HEK293T (cell line): ENCODE results near the gene ESRP2.
A peak's percentile ranks its signal among the peaks of the same experiment; 100 is the strongest.

Source experiments
- CTCF ChIA-PET: fragments of 350-600 bp; formaldehyde crosslinking; extraction: SDS; loops from one replicate; lab custom pipeline; 2021; ENCODE audit warnings: antibody characterized with exemption, inconsistent platforms; lab: Yijun Ruan, JAX
- POLR2A ChIA-PET: fragments of 350-600 bp; formaldehyde crosslinking; extraction: SDS; loops from one replicate; lab custom pipeline; 2020; ENCODE audit warnings: antibody characterized with exemption, inconsistent platforms; lab: Yijun Ruan, JAX
- DNase-seq: peaks from one replicate; pipeline ENCODE4 v3.0.0; 2012; ENCODE audit warnings: mixed read lengths; ENCODE audit errors: extremely low spot score
- ARNT ChIP-seq: fragments of 450-650 bp; IDR thresholded peaks from 2 replicates; pipeline ENCODE4 v1.6.1; 2017; ENCODE audit warnings: mild to moderate bottlenecking
- BHLHE40 ChIP-seq: fragments of 450-650 bp; IDR thresholded peaks from 2 replicates; pipeline ENCODE4 v1.6.1; 2016; ENCODE audit warnings: mild to moderate bottlenecking, moderate library complexity, borderline replicate concordance
- CTBP1 ChIP-seq: fragments of 450-650 bp; IDR thresholded peaks from 2 replicates; pipeline ENCODE4 v1.6.1; 2016; ENCODE audit warnings: borderline replicate concordance
- ELF4 ChIP-seq: fragments of 450-650 bp; IDR thresholded peaks from 2 replicates; pipeline ENCODE4 v1.6.1; 2017; ENCODE audit warnings: antibody characterized with exemption
- FOXA1 ChIP-seq: fragments of 450-650 bp; IDR thresholded peaks from 2 replicates; pipeline ENCODE4 v1.6.1; 2016; ENCODE audit warnings: mild to moderate bottlenecking
- FOXK2 ChIP-seq: fragments of 450-650 bp; IDR thresholded peaks from 2 replicates; pipeline ENCODE4 v1.6.1; 2016; ENCODE audit warnings: mild to moderate bottlenecking
- FOXM1 ChIP-seq: fragments of 450-650 bp; IDR thresholded peaks from 2 replicates; pipeline ENCODE4 v1.6.1; 2017; ENCODE audit warnings: mild to moderate bottlenecking, borderline replicate concordance
- HDGF ChIP-seq: fragments of 450-650 bp; IDR thresholded peaks from 2 replicates; pipeline ENCODE4 v1.6.1; 2017; ENCODE audit warnings: antibody characterized with exemption, borderline replicate concordance
- L3MBTL2 ChIP-seq: fragments of 450-650 bp; conservative IDR thresholded peaks from 2 replicates; pipeline ENCODE4 v1.6.1; 2016; ENCODE audit warnings: mild to moderate bottlenecking
- LEF1 ChIP-seq: fragments of 450-650 bp; IDR thresholded peaks from 2 replicates; pipeline ENCODE4 v1.6.1; 2017; ENCODE audit warnings: mild to moderate bottlenecking, borderline replicate concordance
- NFRKB ChIP-seq: fragments of 450-650 bp; IDR thresholded peaks from 2 replicates; pipeline ENCODE4 v1.6.1; 2016; ENCODE audit warnings: mild to moderate bottlenecking, moderate library complexity
- PKNOX1 ChIP-seq: fragments of 450-650 bp; IDR thresholded peaks from 2 replicates; pipeline ENCODE4 v1.6.1; 2016
- SP1 ChIP-seq: fragments of 450-650 bp; IDR thresholded peaks from 2 replicates; pipeline ENCODE4 v1.6.1; 2017
- SUZ12 ChIP-seq: fragments of 450-650 bp; IDR thresholded peaks from 2 replicates; pipeline ENCODE4 v1.6.1; 2016; ENCODE audit warnings: mild to moderate bottlenecking
- TARDBP ChIP-seq: fragments of 450-650 bp; IDR thresholded peaks from 2 replicates; pipeline ENCODE4 v1.6.1; 2016
- ZNF384 ChIP-seq: fragments of 450-650 bp; IDR thresholded peaks from 2 replicates; pipeline ENCODE4 v1.6.1; 2016

Gene ESRP2

GRCh38 chr16:68265078-68265920, 29.4 kb upstream of the ESRP2 start:
- POLR2A ChIA-PET: interaction anchor here (1.1 to 3.6 kb wide), 2 partner anchors 20 to 46 kb away, joined by 3 to 35 read pairs; partner anchors contain the start of genes PLA2G15, PRMT7 and SLC7A6OS
- TF ChIP-seq LEF1 (no peak), L3MBTL2 (no peak), FOXK2 (no peak), PKNOX1 (no peak)
- peak; percentile 32 for DNase-seq
- CTCF ChIA-PET: interaction anchor here (2.2 kb wide), 1 partner anchor 63 kb away, joined by 28 read pairs; no protein-coding TSS in a partner anchor

- POLR2A ChIA-PET: interaction anchor here (0.7 to 3.6 kb wide), 17 partner anchors 9 to 242 kb away, joined by 3 to 35 read pairs (median 4); partner anchors contain the start of genes DDX28, DUS2, PLA2G15 and PRMT7
- CTCF ChIA-PET: interaction anchor here (0.6 to 2.2 kb wide), 19 partner anchors 8 to 257 kb away, joined by 3 to 28 read pairs (median 4); partner anchors contain the start of genes PLA2G15, PRMT7 and SLC7A6OS
- TF ChIP-seq ARNT (0 out of 2 replicates have a peak, but pooled peaks have one; percentile 40), LEF1 (no peak), TARDBP (no peak), L3MBTL2 (peak; percentile 83), FOXM1 (peak; percentile 59; the same call in 1 of the 2 replicates)
- DNase-seq: peak; percentile 79
These were observed 28.5 kb upstream of the ESRP2 start, which contains the start of gene SLC7A6 for GRCh38 chr16:68264128-68265077. SLC7A6 (plus strand) TSS chr16:68264526; CDS start chr16:68274727, 10,201 bp downstream.

GRCh38 chr16:68263559-68264127, 27.7 kb upstream of the ESRP2 start:
- ChIA-PET CTCF (interaction anchor here (0.6 to 2.2 kb wide), 19 partner anchors 9 to 258 kb away, joined by 3 to 28 read pairs (median 5); partner anchors contain the start of genes PLA2G15, PRMT7 and SLC7A6OS), POLR2A (interaction anchor here (0.7 to 3.6 kb wide), 16 partner anchors 9 to 241 kb away, joined by 3 to 35 read pairs (median 4); partner anchors contain the start of genes DDX28, DUS2, PLA2G15 and PRMT7)
- DNase-seq: no peak
- TF ChIP-seq LEF1: no peak
- no peak for TF ChIP-seq SP1
- TF ChIP-seq ZNF384: no peak
- TF ChIP-seq CTBP1: no peak
- no peak for TF ChIP-seq ARNT
- no peak for TF ChIP-seq HDGF
- TF ChIP-seq NFRKB: no peak

- CTCF ChIA-PET: interaction anchor here (0.7 to 2.7 kb wide), 2 partner anchors 45 to 69 kb away, joined by 3 to 16 read pairs; no protein-coding TSS in a partner anchor
- no peak for TF ChIP-seq LEF1
- no peak for TF ChIP-seq SUZ12
- no peak for TF ChIP-seq ZNF384
- TF ChIP-seq FOXM1: no peak
- no peak for TF ChIP-seq ARNT
- no peak for TF ChIP-seq SP1
- TF ChIP-seq NFRKB: no peak
- no peak for TF ChIP-seq HDGF
- TF ChIP-seq BHLHE40: no peak
- no peak for TF ChIP-seq TARDBP
- no peak for TF ChIP-seq PKNOX1
- no peak for TF ChIP-seq CTBP1
- no peak for TF ChIP-seq FOXK2
- TF ChIP-seq L3MBTL2: no peak
- no peak for TF ChIP-seq FOXA1
- no peak for TF ChIP-seq ELF4
- POLR2A ChIA-PET: no interaction called here
- no peak for DNase-seq
These were observed 23.3 kb upstream of the ESRP2 start for GRCh38 chr16:68259007-68259825.
